ENCODE results near the gene LSM7. TPM values are rescaled to one million over a fixed set of nuclear protein-coding genes. Genes with fewer than 3 reads are reported as not detected.

LSM7 gene
- total and polyA plus RNA-seq, 2 of the 13 experiments (the other 11 are each of a cell fraction or from before 2014, with no cell fraction given) = 140 to 205 TPM

DNA sequence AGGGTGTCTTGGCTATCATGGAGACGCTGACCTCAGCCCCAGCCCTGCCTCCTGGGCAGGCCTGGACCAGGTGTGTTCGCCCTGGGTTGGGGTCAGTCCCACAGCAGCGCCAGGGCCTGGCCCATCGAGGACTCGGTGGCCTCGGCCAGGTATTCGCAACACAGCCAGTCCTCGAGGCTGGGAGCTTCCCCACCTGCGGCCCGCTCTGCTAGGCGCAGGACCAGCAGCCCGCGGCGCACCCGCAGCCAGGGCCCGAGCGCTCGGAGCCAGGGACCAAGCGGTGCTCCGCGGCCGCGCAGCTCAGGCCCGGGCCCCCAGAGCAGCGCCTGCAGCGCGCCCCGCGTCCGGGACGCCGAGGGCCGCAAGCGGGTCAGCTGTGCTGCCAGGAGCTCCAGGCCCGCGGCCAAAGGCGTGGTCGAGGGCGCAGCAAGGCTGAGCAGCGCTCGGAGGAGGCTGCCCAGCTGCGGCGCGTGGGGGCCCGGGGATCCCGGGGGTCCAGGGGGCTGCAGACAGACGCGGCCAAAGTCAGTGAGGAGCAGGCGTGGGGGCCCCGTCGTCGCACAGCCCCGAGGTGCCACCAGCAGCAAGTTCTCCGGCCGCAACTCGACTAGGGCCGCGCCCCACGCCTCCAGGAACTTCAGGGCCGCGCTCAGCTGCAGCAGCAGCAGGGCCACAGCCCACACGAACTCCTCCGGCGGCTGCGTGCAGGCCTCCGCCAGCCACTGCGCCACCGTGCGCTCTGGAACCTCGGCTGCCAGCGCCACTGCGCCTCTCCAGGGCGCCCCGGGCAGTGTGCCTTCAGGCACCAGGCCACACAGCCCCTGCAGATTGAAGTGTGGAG lies 52.6 kb downstream of the LSM7 start:
- ATAC-seq = no peak
- H3K4me2 ChIP-seq (ENCODE audit: low read depth, low read length) = no peak overlapping the region
- no TSS peak for BruUV-seq (replicated peaks)
- peaks cover 40% of the 10 kb centered on the region for H3K4me1 ChIP-seq (ENCODE audit: insufficient read depth, low read length)
- H3K27ac ChIP-seq (ENCODE audit: extremely low read length, insufficient read depth, low read length) = no peak overlapping the region
- intact Hi-C loops (cut with micrococcal nuclease; ENCODE audit: unreplicated experiment) = loop anchor here (1.0 kb wide), 1 partner anchor 40 kb away; no protein-coding TSS in a partner anchor
- H3K9me3 ChIP-seq (ENCODE audit: low read length) = no peaks in the 10 kb centered on the region
- TF ChIP-seq HNRNPLL (IDR thresholded peaks at IDR 0.05; ENCODE audit: low read depth, low read length, poor library complexity, severe bottlenecking) (peak; percentile 5), HOXA7 (CRISPR knock-in tag; IDR thresholded peaks at IDR 0.05) (no peak), ZMYM2 (CRISPR knock-in tag; IDR thresholded peaks at IDR 0.05) (no peak), ZBTB33 (CRISPR knock-in tag; IDR thresholded peaks at IDR 0.05) (peak; percentile 27; the same call in 1 of the 2 replicates), ETV5 (CRISPR knock-in tag; IDR thresholded peaks at IDR 0.05; ENCODE audit: borderline replicate concordance) (no peak), ZNF446 (CRISPR knock-in tag; IDR thresholded peaks at IDR 0.05) (no peak), MAFK (conservative IDR thresholded peaks at IDR 0.05 in 1 of 2, IDR thresholded peaks at IDR 0.05 in 1 of 2; ENCODE audit: low read length in 2 of 2) (no peak), RBFOX2 (IDR thresholded peaks at IDR 0.05; ENCODE audit: low read depth, low read length) (peak; percentile 51), AGO2 (optimal IDR thresholded peaks at IDR 0.05; ENCODE audit: low read depth, low read length) (peak; percentile 32), MEIS1 (CRISPR knock-in tag; IDR thresholded peaks at IDR 0.05; ENCODE audit: borderline replicate concordance) (no peak)
- TF ChIP-seq, protein P1, sequence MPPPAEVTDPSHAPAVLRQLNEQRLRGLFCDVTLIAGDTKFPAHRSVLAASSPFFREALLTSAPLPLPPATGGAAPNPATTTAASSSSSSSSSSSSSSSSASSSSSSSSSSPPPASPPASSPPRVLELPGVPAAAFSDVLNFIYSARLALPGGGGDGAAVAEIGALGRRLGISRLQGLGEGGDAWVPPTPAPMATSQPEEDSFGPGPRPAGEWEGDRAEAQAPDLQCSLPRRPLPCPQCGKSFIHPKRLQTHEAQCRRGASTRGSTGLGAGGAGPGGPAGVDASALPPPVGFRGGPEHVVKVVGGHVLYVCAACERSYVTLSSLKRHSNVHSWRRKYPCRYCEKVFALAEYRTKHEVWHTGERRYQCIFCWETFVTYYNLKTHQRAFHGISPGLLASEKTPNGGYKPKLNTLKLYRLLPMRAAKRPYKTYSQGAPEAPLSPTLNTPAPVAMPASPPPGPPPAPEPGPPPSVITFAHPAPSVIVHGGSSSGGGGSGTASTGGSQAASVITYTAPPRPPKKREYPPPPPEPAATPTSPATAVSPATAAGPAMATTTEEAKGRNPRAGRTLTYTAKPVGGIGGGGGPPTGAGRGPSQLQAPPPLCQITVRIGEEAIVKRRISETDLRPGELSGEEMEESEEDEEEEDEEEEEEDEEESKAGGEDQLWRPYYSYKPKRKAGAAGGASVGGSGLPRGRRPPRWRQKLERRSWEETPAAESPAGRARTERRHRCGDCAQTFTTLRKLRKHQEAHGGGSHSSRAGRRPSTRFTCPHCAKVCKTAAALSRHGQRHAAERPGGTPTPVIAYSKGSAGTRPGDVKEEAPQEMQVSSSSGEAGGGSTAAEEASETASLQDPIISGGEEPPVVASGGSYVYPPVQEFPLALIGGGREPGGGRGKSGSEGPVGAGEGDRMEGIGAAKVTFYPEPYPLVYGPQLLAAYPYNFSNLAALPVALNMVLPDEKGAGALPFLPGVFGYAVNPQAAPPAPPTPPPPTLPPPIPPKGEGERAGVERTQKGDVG (CRISPR knock-in tag; IDR thresholded peaks at IDR 0.05; ENCODE audit: borderline replicate concordance) = 0 out of 2 replicates have a peak, but pooled peaks have one; percentile 8
- no peak for DNase-seq (ENCODE audit: low spot score)
- no peak for FAIRE-seq
- peaks cover 4 to 17% of the 10 kb centered on the region in 2 experiments; a peak in 4 of 5 replicates for H3K36me3 ChIP-seq (replicated peaks in 1 of 2; ENCODE audit: control insufficient read depth in 1 of 2, insufficient read depth in 2 of 2, low read length in 2 of 2)
- H3K27me3 ChIP-seq (ENCODE audit: control insufficient read depth in 1 of 2, insufficient read depth in 2 of 2, low read length in 2 of 2) = no peaks in the 10 kb centered on the region
- H2AFZ ChIP-seq (ENCODE audit: low read length) = no peak overlapping the region
- H3K4me3 ChIP-seq (replicated peaks in 1 of 3; ENCODE audit: insufficient read depth in 1 of 3, low read depth in 2 of 3, low read length in 3 of 3) = no peak overlapping the region
- in situ Hi-C loops (cut with HindIII; ENCODE audit: extremely low pct_ligation_motif_present, low pct_unique_long_range_greater_than_20kb) = loop anchor here (5.0 kb wide), 1 partner anchor 41 kb away; no protein-coding TSS in a partner anchor
- no peak overlapping the region for H3K9ac ChIP-seq (ENCODE audit: insufficient read depth, low read depth, low read length)
- H3K79me2 ChIP-seq (ENCODE audit: insufficient read depth, low read length) = peaks cover 19% of the 10 kb centered on the region
- ChIA-PET POLR2A (interaction anchor here (1.2 kb wide), 1 partner anchor 10 kb away, joined by 3 read pairs; no protein-coding TSS in a partner anchor), CTCF (ENCODE audit: low intra/inter-chr PET ratio, low total read pairs) (interaction anchor here (1.2 to 1.5 kb wide), 2 partner anchors 23 to 40 kb away, joined by 3 to 16 read pairs; no protein-coding TSS in a partner anchor)
- 98% methylated on average over 33 of the region's 74 CpGs for WGBS (ENCODE audit: low lambda C conversion rate)
- peaks cover 46% of the 10 kb centered on the region for H4K20me1 ChIP-seq (ENCODE audit: insufficient read depth, low read length)

All from HepG2 (cell line).